Endothelial cell of umbilical vein (primary cell): ENCODE measurements around the gene ELOVL2. TPM values are rescaled to one million over a fixed set of nuclear protein-coding genes. Genes with fewer than 3 reads are reported as not detected.

Experiments used
- BruUV-seq: library from RNA; stranded (reverse); fragments of 400-500 nt; replicated peaks from 2 replicates; lab custom pipeline; 2021; lab: Mats Ljungman, UMichigan
- CTCF ChIA-PET: fragments of 300-600, 350-600 bp; sonication (Branson Sonifier 250); formaldehyde crosslinking; loops from one replicate; lab custom pipeline; 2021; ENCODE audit warnings: antibody characterized with exemption, inconsistent platforms; lab: Charles Lee
- POLR2A ChIA-PET: fragments of 300-600, 350-600 bp; sonication (Branson Sonifier 250); formaldehyde crosslinking; loops from one replicate; lab custom pipeline; 2021; ENCODE audit warnings: antibody characterized with exemption, inconsistent platforms; lab: Charles Lee
- DNase-seq: peaks from one replicate; pipeline ENCODE4 v3.0.0-alpha.2; 2011; ENCODE audit warnings: low read depth, low spot score
- FAIRE-seq: peaks from 2 replicates; lab custom pipeline; 2011; peaks lifted over from hg19 to GRCh38; lab: Jason Lieb, UNC
- H2AFZ ChIP-seq: 2 replicates; pipeline ENCODE4 v1.6.0; 2012; ENCODE audit warnings: low read depth, low read length, control low read depth, inconsistent platforms
- H3K27ac ChIP-seq: 2 replicates; pipeline ENCODE4 v1.5.1; 2011; ENCODE audit warnings: low read depth, mild to moderate bottlenecking, control low read depth, low read length, moderate library complexity; ENCODE audit not compliant: insufficient read depth
- H3K27me3 ChIP-seq, 2 experiments: 2 replicates each; pipeline versions ENCODE4 v1.6.0 to v1.6.1; 2011; ENCODE audit warnings: low read length in 2 of 2, mixed read lengths in 1 of 2; ENCODE audit not compliant: control insufficient read depth in 2 of 2, insufficient read depth in 2 of 2
- H3K36me3 ChIP-seq, 2 experiments: 2 replicates in 1 of 2; 3 replicates in 1 of 2; pipeline ENCODE4 v1.5.1; 2011; ENCODE audit warnings: low read length in 2 of 2, mild to moderate bottlenecking in 1 of 2, moderate library complexity in 1 of 2; ENCODE audit not compliant: control insufficient read depth in 2 of 2, insufficient read depth in 2 of 2; ENCODE audit errors: extremely low read depth in 1 of 2
- H3K4me1 ChIP-seq: 3 replicates; pipeline ENCODE4 v1.5.1; 2011; ENCODE audit warnings: mild to moderate bottlenecking, low read length; ENCODE audit not compliant: control insufficient read depth, insufficient read depth; ENCODE audit errors: extremely low read depth
- H3K4me2 ChIP-seq: 2 replicates; pipeline ENCODE4 v1.6.1; 2011; ENCODE audit warnings: low read length, control low read depth, mixed read lengths; ENCODE audit not compliant: insufficient read depth
- H3K4me3 ChIP-seq, 3 experiments: fragments of 200-600 bp in 1 of 3; sonication (generic), shearing (Covaris generic) in 1 of 3; replicated peaks in 1 of 3; 2 replicates each; pipeline ENCODE4 v1.5.1; 2011 to 2016; ENCODE audit warnings: control low read depth in 3 of 3, low read length in 3 of 3, mild to moderate bottlenecking in 2 of 3, inconsistent platforms in 1 of 3, low read depth in 1 of 3, moderate library complexity in 1 of 3; ENCODE audit not compliant: insufficient read depth in 1 of 3
- H3K79me2 ChIP-seq: 2 replicates; pipeline ENCODE4 v1.6.0; 2012; ENCODE audit warnings: low read length, inconsistent platforms; ENCODE audit not compliant: control insufficient read depth, insufficient read depth
- H3K9ac ChIP-seq: replicated peaks from 2 replicates; pipeline ENCODE3; 2011; ENCODE audit warnings: low read length, control low read depth; ENCODE audit not compliant: insufficient read depth; ENCODE audit errors: extremely low read depth
- H3K9me1 ChIP-seq: replicated peaks from 3 replicates; pipeline ENCODE4 v1.6.0; 2011; ENCODE audit warnings: mild to moderate bottlenecking, low read length; ENCODE audit not compliant: control insufficient read depth, insufficient read depth; ENCODE audit errors: extremely low read depth
- H3K9me3 ChIP-seq: replicated peaks from 2 replicates; pipeline ENCODE4 v1.5.1; 2012; ENCODE audit warnings: low read length, inconsistent platforms; ENCODE audit not compliant: control insufficient read depth, insufficient read depth
- H4K20me1 ChIP-seq: replicated peaks from 2 replicates; pipeline ENCODE3; 2011; ENCODE audit warnings: mild to moderate bottlenecking, low read length; ENCODE audit not compliant: control insufficient read depth, insufficient read depth; ENCODE audit errors: extremely low read depth
- CTCF ChIP-seq, 2 donors: IDR thresholded peaks; 1 replicate in 1 of 2; 2 replicates in 1 of 2; pipeline ENCODE4 v1.5.1; 2011; ENCODE audit warnings: low read length in 2 of 2, mild to moderate bottlenecking in 2 of 2, moderate library complexity in 2 of 2, control low read depth in 1 of 2, inconsistent platforms in 1 of 2, low read depth in 1 of 2; ENCODE audit not compliant: insufficient read depth in 1 of 2; ENCODE audit errors: extremely low read depth in 1 of 2
- EZH2 ChIP-seq: IDR thresholded peaks from 2 replicates; pipeline ENCODE4 v1.6.1; 2012; ENCODE audit warnings: borderline replicate concordance, low read depth, mild to moderate bottlenecking, moderate library complexity, low read length, inconsistent platforms; ENCODE audit not compliant: severe bottlenecking
- FOS ChIP-seq: IDR thresholded peaks from 2 replicates; pipeline ENCODE4 v1.6.1; 2011; ENCODE audit warnings: mild to moderate bottlenecking, low read length, moderate library complexity, borderline replicate concordance; ENCODE audit not compliant: insufficient read depth
- GATA2 ChIP-seq: IDR thresholded peaks from 2 replicates; pipeline ENCODE4 v1.7.0; 2011; ENCODE audit warnings: low read depth, mild to moderate bottlenecking, moderate library complexity, mixed read lengths, low read length; ENCODE audit not compliant: insufficient read length, insufficient read depth
- JUN ChIP-seq: IDR thresholded peaks from 2 replicates; pipeline ENCODE4 v1.6.1; 2011; ENCODE audit warnings: borderline replicate concordance, low read depth; ENCODE audit not compliant: insufficient read length, insufficient read depth
- MAX ChIP-seq: IDR thresholded peaks from 2 replicates; pipeline ENCODE4 v1.6.1; 2011; ENCODE audit not compliant: insufficient read depth, insufficient read length
- MYC ChIP-seq: IDR thresholded peaks from one replicate; pipeline ENCODE4 v1.6.1; 2011; ENCODE audit warnings: mild to moderate bottlenecking, low read depth, low read length
- POLR2A ChIP-seq: IDR thresholded peaks from 2 replicates; pipeline ENCODE4 v1.6.1; 2012; ENCODE audit warnings: low read depth, mild to moderate bottlenecking, control low read depth, low read length
- POLR2AphosphoS5 ChIP-seq: IDR thresholded peaks from 2 replicates; pipeline ENCODE4 v1.6.1; 2012; ENCODE audit warnings: low read depth, mild to moderate bottlenecking, control low read depth, low read length, moderate library complexity; ENCODE audit not compliant: insufficient read depth
- dilution Hi-C: fragments of 300-500 bp; cut with MboI; formaldehyde crosslinking; loops from one replicate; pipeline ENCODE4 v1.15.0; 2019; ENCODE audit warnings: low sequenced_read_pairs; ENCODE audit not compliant: extremely low pct_ligation_motif_present
- intact Hi-C: fragments of 100-400 bp; cut with micrococcal nuclease; formaldehyde crosslinking; loops from one replicate; pipeline ENCODE4 v1.10.0; 2022
- polyA plus RNA-seq, 4 experiments: library from polyadenylated mRNA; depleted of rRNA in 3 of 4; stranded (reverse) in 3 of 4; unstranded in 1 of 4; fragments of >200 nt; gene quantifications; 2 replicates each; pipeline versions ENCODE4 v1.2.1 to v1.2.3, GENCODE V29; 2011 to 2012; ENCODE audit warnings: missing spikeins in 1 of 4
- total RNA-seq: library from RNA; stranded (reverse); gene quantifications from 2 replicates; pipeline ENCODE4 v1.2.3, GENCODE V29; 2021

ELOVL2 gene
- total and polyA plus RNA-seq, 2 donors (not counting 3 experiments of a cell fraction or from before 2014, with no cell fraction given) = not detected

- BruUV-seq = no TSS peak
- ChIA-PET POLR2A (no interaction called here), CTCF (no interaction called here)
- Histone ChIP-seq H3K4me3 (no peak overlapping the region), H3K36me3 (no peaks in the 10 kb centered on the region), H3K9me3 (no peaks in the 10 kb centered on the region), H3K4me2 (no peak overlapping the region), H3K9me1 (no peaks in the 10 kb centered on the region), H2AFZ (no peak overlapping the region), H3K4me1 (no peaks in the 10 kb centered on the region), H3K79me2 (no peaks in the 10 kb centered on the region), H3K9ac (no peak overlapping the region), H3K27ac (no peak overlapping the region), H4K20me1 (no peaks in the 10 kb centered on the region), H3K27me3 (peaks cover 2 to 18% of the 10 kb centered on the region in 2 experiments)
- TF ChIP-seq EZH2 = no peak
- TF ChIP-seq MYC = no peak
- no peak for TF ChIP-seq FOS
- no peak for TF ChIP-seq CTCF (IDR thresholded peaks at IDR 0.05; ENCODE audit: extremely low read depth in 1 of 2, insufficient read depth in 1 of 2, low read depth in 1 of 2, low read length in 2 of 2)
- no peak for TF ChIP-seq POLR2A
- no peak for TF ChIP-seq MAX
- TF ChIP-seq GATA2 = no peak
- no peak for TF ChIP-seq JUN
- TF ChIP-seq POLR2AphosphoS5 = no peak
- no peak for DNase-seq
- dilution Hi-C loops (no loop called here), intact Hi-C loops (no loop called here)
- FAIRE-seq = no peak
Measured at GRCh38 chr6:11030904-11031303, 13.2 kb downstream of the ELOVL2 start.
